ENCODE data around the gene NDUFS3.
"Not testable (repeated sequence)": the region's sequence is repeated elsewhere in the genome, so short reads cannot be mapped to it uniquely, and the experiment has no call there.

DNA sequence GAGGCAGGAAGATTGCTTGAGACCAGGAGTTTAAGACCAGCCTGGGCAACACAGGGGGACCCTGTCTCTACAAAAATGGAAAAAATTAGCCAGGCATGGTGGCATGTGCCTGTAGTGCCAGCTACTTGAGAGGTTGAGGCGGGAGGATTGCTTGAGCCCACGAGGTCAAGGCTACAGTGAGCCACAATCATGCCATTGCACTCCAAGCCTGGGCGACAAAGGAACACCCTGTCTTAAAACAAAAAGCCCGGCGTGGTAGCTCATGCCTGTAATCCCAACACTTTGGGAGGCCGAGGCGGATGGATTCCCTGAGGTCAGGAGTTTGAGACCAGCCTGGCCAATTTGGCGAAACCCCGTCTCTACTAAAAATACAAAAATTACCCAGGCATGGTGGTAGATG, 48.2 kb upstream of the NDUFS3 start:
- not testable (repeated sequence) for TF ChIP-seq EZH2 (IDR thresholded peaks at IDR 0.05; ENCODE audit: insufficient read depth, poor library complexity, severe bottlenecking); EZH2phosphoT487 (IDR thresholded peaks at IDR 0.05; ENCODE audit: insufficient read depth, low read depth)

Measured in GM23248 (cell line).